HEK293T (cell line): Measurements from ENCODE around the gene RNF114.
"Not testable (repeated sequence)": the region's sequence is repeated elsewhere in the genome, so short reads cannot be mapped to it uniquely, and the experiment has no call there.

Source experiments
- CTCF ChIA-PET: fragments of 350-600 bp; formaldehyde crosslinking; extraction: SDS; loops from one replicate; lab custom pipeline; 2021; ENCODE audit warnings: antibody characterized with exemption, inconsistent platforms; lab: Yijun Ruan, JAX
- POLR2A ChIA-PET: fragments of 350-600 bp; formaldehyde crosslinking; extraction: SDS; loops from one replicate; lab custom pipeline; 2020; ENCODE audit warnings: antibody characterized with exemption, inconsistent platforms; lab: Yijun Ruan, JAX
- DNase-seq: peaks from one replicate; pipeline ENCODE4 v3.0.0; 2012; ENCODE audit warnings: mixed read lengths; ENCODE audit errors: extremely low spot score
- ARNT ChIP-seq: fragments of 450-650 bp; IDR thresholded peaks from 2 replicates; pipeline ENCODE4 v1.6.1; 2017; ENCODE audit warnings: mild to moderate bottlenecking
- BHLHE40 ChIP-seq: fragments of 450-650 bp; IDR thresholded peaks from 2 replicates; pipeline ENCODE4 v1.6.1; 2016; ENCODE audit warnings: mild to moderate bottlenecking, moderate library complexity, borderline replicate concordance
- CTBP1 ChIP-seq: fragments of 450-650 bp; IDR thresholded peaks from 2 replicates; pipeline ENCODE4 v1.6.1; 2016; ENCODE audit warnings: borderline replicate concordance
- ELF4 ChIP-seq: fragments of 450-650 bp; IDR thresholded peaks from 2 replicates; pipeline ENCODE4 v1.6.1; 2017; ENCODE audit warnings: antibody characterized with exemption
- FOXA1 ChIP-seq: fragments of 450-650 bp; IDR thresholded peaks from 2 replicates; pipeline ENCODE4 v1.6.1; 2016; ENCODE audit warnings: mild to moderate bottlenecking
- FOXK2 ChIP-seq: fragments of 450-650 bp; IDR thresholded peaks from 2 replicates; pipeline ENCODE4 v1.6.1; 2016; ENCODE audit warnings: mild to moderate bottlenecking
- FOXM1 ChIP-seq: fragments of 450-650 bp; IDR thresholded peaks from 2 replicates; pipeline ENCODE4 v1.6.1; 2017; ENCODE audit warnings: mild to moderate bottlenecking, borderline replicate concordance
- HDGF ChIP-seq: fragments of 450-650 bp; IDR thresholded peaks from 2 replicates; pipeline ENCODE4 v1.6.1; 2017; ENCODE audit warnings: antibody characterized with exemption, borderline replicate concordance
- L3MBTL2 ChIP-seq: fragments of 450-650 bp; conservative IDR thresholded peaks from 2 replicates; pipeline ENCODE4 v1.6.1; 2016; ENCODE audit warnings: mild to moderate bottlenecking
- LEF1 ChIP-seq: fragments of 450-650 bp; IDR thresholded peaks from 2 replicates; pipeline ENCODE4 v1.6.1; 2017; ENCODE audit warnings: mild to moderate bottlenecking, borderline replicate concordance
- NFRKB ChIP-seq: fragments of 450-650 bp; IDR thresholded peaks from 2 replicates; pipeline ENCODE4 v1.6.1; 2016; ENCODE audit warnings: mild to moderate bottlenecking, moderate library complexity
- SP1 ChIP-seq: fragments of 450-650 bp; IDR thresholded peaks from 2 replicates; pipeline ENCODE4 v1.6.1; 2017
- SUZ12 ChIP-seq: fragments of 450-650 bp; IDR thresholded peaks from 2 replicates; pipeline ENCODE4 v1.6.1; 2016; ENCODE audit warnings: mild to moderate bottlenecking
- TARDBP ChIP-seq: fragments of 450-650 bp; IDR thresholded peaks from 2 replicates; pipeline ENCODE4 v1.6.1; 2016
- ZNF384 ChIP-seq: fragments of 450-650 bp; IDR thresholded peaks from 2 replicates; pipeline ENCODE4 v1.6.1; 2016
- TF ChIP-seq, protein P1 (sequence below): fragments of 450-650 bp; IDR thresholded peaks from 2 replicates; pipeline ENCODE4 v1.6.1; 2016

Gene RNF114

GRCh38 chr20:49892817-49893216 lies 43.4 kb upstream of the RNF114 start:
- CTCF ChIA-PET: interaction anchor here (0.7 to 1.7 kb wide), 3 partner anchors 17 to 572 kb away, joined by 4 read pairs; no protein-coding TSS in a partner anchor

GRCh38 chr20:49893242-49894072 lies 42.7 kb upstream of the RNF114 start:
- POLR2A ChIA-PET: no interaction called here
- CTCF ChIA-PET: interaction anchor here (0.7 to 1.7 kb wide), 4 partner anchors 9 to 573 kb away, joined by 3 to 4 read pairs (median 4); no protein-coding TSS in a partner anchor
- TF ChIP-seq ELF4: no peak
- no peak for DNase-seq

More at GRCh38 chr20:49892817-49893216, 43.4 kb upstream of the RNF114 start:
- no peak for DNase-seq
- no peak for TF ChIP-seq L3MBTL2
- no peak for TF ChIP-seq TARDBP
- no peak for TF ChIP-seq NFRKB
- TF ChIP-seq LEF1: no peak
- TF ChIP-seq FOXK2: no peak
- POLR2A ChIA-PET: no interaction called here

- no peak for TF ChIP-seq SUZ12
- no peak for TF ChIP-seq LEF1
- no peak for TF ChIP-seq CTBP1
- no peak for TF ChIP-seq FOXA1
- TF ChIP-seq TARDBP: no peak
- TF ChIP-seq HDGF: no peak
- no peak for TF ChIP-seq L3MBTL2
- TF ChIP-seq BHLHE40: no peak
- no peak for TF ChIP-seq FOXM1
- POLR2A ChIA-PET: no interaction called here
- CTCF ChIA-PET: interaction anchor here (0.9 to 1.7 kb wide), 2 partner anchors 9 to 16 kb away, joined by 3 to 4 read pairs; no protein-coding TSS in a partner anchor
- no peak for DNase-seq
These were observed 42.1 kb upstream of the RNF114 start for GRCh38 chr20:49894073-49894470.

DNA sequence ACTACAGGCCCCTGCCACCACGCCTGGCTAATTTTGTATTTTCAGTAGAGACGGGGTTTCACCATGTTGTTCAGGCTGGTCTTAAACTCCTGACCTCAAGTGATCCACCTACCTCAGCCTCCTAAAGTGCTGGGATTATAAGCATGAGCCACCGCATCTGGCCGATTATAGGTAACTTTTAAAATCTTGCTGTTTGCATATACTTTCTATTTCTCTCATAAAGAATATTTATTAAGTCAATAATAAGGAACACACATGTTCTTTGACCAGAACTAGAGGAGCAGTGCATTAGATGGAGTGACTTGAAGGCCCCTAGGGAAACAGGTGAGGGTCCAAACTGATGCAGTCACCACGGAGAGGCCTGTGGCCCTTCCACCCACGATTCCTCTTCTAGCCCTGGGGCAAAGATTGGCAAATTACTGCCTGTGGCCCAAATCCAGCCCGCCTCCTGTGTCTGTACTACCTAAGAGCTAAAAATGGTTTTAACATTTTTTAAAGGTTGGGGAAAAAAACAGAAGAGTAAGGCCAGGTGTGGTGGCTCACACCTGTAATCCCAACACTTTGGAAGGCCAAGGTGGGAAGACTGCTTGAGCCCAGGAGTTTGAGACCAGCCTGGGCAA lies 40.6 kb upstream of the RNF114 start:
- CTCF ChIA-PET, POLR2A ChIA-PET, DNase-seq: not testable (repeated sequence)

GRCh38 chr20:49896204-49896603 lies 40.0 kb upstream of the RNF114 start:
- DNase-seq: no peak
- ChIA-PET CTCF (no interaction called here), POLR2A (no interaction called here)
- TF ChIP-seq ZNF384 (no peak), L3MBTL2 (no peak), CTBP1 (no peak), FOXK2 (no peak), NFRKB (no peak), SUZ12 (no peak)
- TF ChIP-seq, protein P1, sequence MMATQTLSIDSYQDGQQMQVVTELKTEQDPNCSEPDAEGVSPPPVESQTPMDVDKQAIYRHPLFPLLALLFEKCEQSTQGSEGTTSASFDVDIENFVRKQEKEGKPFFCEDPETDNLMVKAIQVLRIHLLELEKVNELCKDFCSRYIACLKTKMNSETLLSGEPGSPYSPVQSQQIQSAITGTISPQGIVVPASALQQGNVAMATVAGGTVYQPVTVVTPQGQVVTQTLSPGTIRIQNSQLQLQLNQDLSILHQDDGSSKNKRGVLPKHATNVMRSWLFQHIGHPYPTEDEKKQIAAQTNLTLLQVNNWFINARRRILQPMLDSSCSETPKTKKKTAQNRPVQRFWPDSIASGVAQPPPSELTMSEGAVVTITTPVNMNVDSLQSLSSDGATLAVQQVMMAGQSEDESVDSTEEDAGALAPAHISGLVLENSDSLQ: no peak

GRCh38 chr20:49899541-49900383 lies 36.4 kb upstream of the RNF114 start:
- TF ChIP-seq, protein P1: no peak
- TF ChIP-seq BHLHE40: no peak
- no peak for TF ChIP-seq TARDBP
- no peak for TF ChIP-seq FOXM1
- TF ChIP-seq ARNT: no peak
- TF ChIP-seq SUZ12: no peak
- ChIA-PET CTCF (interaction anchor here (0.9 to 1.1 kb wide), 2 partner anchors 10 to 12 kb away, joined by 3 to 4 read pairs; no protein-coding TSS in a partner anchor), POLR2A (interaction anchor here (0.8 kb wide), 1 partner anchor 11 kb away, joined by 3 read pairs; no protein-coding TSS in a partner anchor)
- DNase-seq: no peak

- no peak for TF ChIP-seq FOXK2
- no peak for TF ChIP-seq ARNT
- no peak for TF ChIP-seq SUZ12
- no peak for TF ChIP-seq L3MBTL2
- no peak for TF ChIP-seq BHLHE40
- no peak for TF ChIP-seq SP1
- TF ChIP-seq ELF4: no peak
- TF ChIP-seq CTBP1: no peak
- no peak for TF ChIP-seq NFRKB
- TF ChIP-seq ZNF384: no peak
- no peak for TF ChIP-seq TARDBP
- TF ChIP-seq HDGF: no peak
- TF ChIP-seq FOXM1: no peak
- TF ChIP-seq, protein P1: no peak
- TF ChIP-seq FOXA1: no peak
- TF ChIP-seq LEF1: no peak
- ChIA-PET CTCF (interaction anchor here (0.7 kb wide), 1 partner anchor 1648 kb away, joined by 3 read pairs; no protein-coding TSS in a partner anchor), POLR2A (interaction anchor here (1.6 kb wide), 1 partner anchor 14 kb away, joined by 3 read pairs; the partner anchor contains the start of gene SPATA2)
- DNase-seq: no peak
These were observed 34.6 kb upstream of the RNF114 start for GRCh38 chr20:49901588-49901987.
